Caco-2 (cell line): ENCODE data around the gene RMRP. TPM values are rescaled to one million over a fixed set of nuclear protein-coding genes. Genes with fewer than 3 reads are reported as not detected.

Experiments used
- BruUV-seq: library from RNA; stranded (reverse); fragments of 400-500 nt; replicated peaks from 2 replicates; lab custom pipeline; 2021; lab: Mats Ljungman, UMichigan
- CTCF ChIA-PET: fragments of 300-600 bp; sonication (Branson Sonifier 250); formaldehyde crosslinking; loops from one replicate; lab custom pipeline; 2022; ENCODE audit warnings: antibody characterized with exemption; lab: Charles Lee
- POLR2A ChIA-PET: fragments of 300-600 bp; sonication (Branson Sonifier 250); formaldehyde crosslinking; loops from one replicate; lab custom pipeline; 2022; ENCODE audit warnings: antibody characterized with exemption; lab: Charles Lee
- DNase-seq, 2 experiments: peaks; one replicate each; pipeline versions ENCODE4 v3.0.0 to v3.0.0-alpha.2; 2020 to 2022
- H3K27me3 ChIP-seq: replicated peaks from 2 replicates; pipeline ENCODE4 v1.6.0; 2011; ENCODE audit warnings: low read length; ENCODE audit not compliant: control insufficient read depth, insufficient read depth
- H3K36me3 ChIP-seq: 2 replicates; pipeline ENCODE4 v1.5.1; 2011; ENCODE audit warnings: low read length; ENCODE audit not compliant: control insufficient read depth, insufficient read depth
- H3K4me1 ChIP-seq: fragments of 250-450 bp; sonication (Bioruptor Pico); 2 replicates; pipeline ENCODE4 v1.5.1; 2020; ENCODE audit warnings: mild to moderate bottlenecking
- H3K4me3 ChIP-seq: 2 replicates; pipeline ENCODE4 v1.5.1; 2011; ENCODE audit warnings: low read depth, mild to moderate bottlenecking, control low read depth, low read length
- H3K9me3 ChIP-seq: fragments of 250-450 bp; sonication (Bioruptor Pico); 2 replicates; pipeline ENCODE4 v1.5.1; 2020; ENCODE audit warnings: mild to moderate bottlenecking, moderate library complexity
- H3K27ac Mint-ChIP-seq: one replicate; pipeline ENCODE4 v1.8.0; 2022; ENCODE audit warnings: mixed read lengths; ENCODE audit not compliant: unreplicated experiment
- H3K27me3 Mint-ChIP-seq: one replicate; pipeline ENCODE4 v1.8.0; 2022; ENCODE audit warnings: mixed read lengths; ENCODE audit not compliant: insufficient read depth, unreplicated experiment
- H3K36me3 Mint-ChIP-seq: one replicate; pipeline ENCODE4 v1.8.0; 2022; ENCODE audit warnings: mild to moderate bottlenecking, mixed read lengths; ENCODE audit not compliant: insufficient read depth, unreplicated experiment
- H3K4me1 Mint-ChIP-seq: one replicate; pipeline ENCODE4 v1.8.0; 2022; ENCODE audit warnings: low read depth, mixed read lengths; ENCODE audit not compliant: unreplicated experiment
- H3K4me3 Mint-ChIP-seq: one replicate; pipeline ENCODE4 v1.8.0; 2022; ENCODE audit warnings: mild to moderate bottlenecking, moderate library complexity, mixed read lengths; ENCODE audit not compliant: unreplicated experiment
- H3K9me3 Mint-ChIP-seq: one replicate; pipeline ENCODE4 v1.8.0; 2022; ENCODE audit warnings: mixed read lengths; ENCODE audit not compliant: unreplicated experiment
- CTCF ChIP-seq, 2 experiments: fragments of 200-600 bp in 1 of 2; IDR thresholded peaks; 1 replicate in 1 of 2; 2 replicates in 1 of 2; pipeline versions ENCODE4 v1.5.1 to v1.8.0; 2011 to 2022; ENCODE audit warnings: antibody characterized with exemption in 1 of 2, control low read depth in 1 of 2, inconsistent platforms in 1 of 2, low read depth in 1 of 2, low read length in 1 of 2, mild to moderate bottlenecking in 1 of 2, moderate library complexity in 1 of 2; ENCODE audit not compliant: insufficient read depth in 1 of 2, severe bottlenecking in 1 of 2, unreplicated experiment in 1 of 2
- intact Hi-C: fragments of 100-400 bp; cut with micrococcal nuclease; formaldehyde crosslinking; loops from one replicate; pipeline ENCODE4 v1.10.0; 2022; ENCODE audit not compliant: unreplicated experiment
- total RNA-seq: library from RNA; stranded (reverse); gene quantifications from 2 replicates; pipeline ENCODE4 v1.2.3, GENCODE V29; 2022

RMRP gene
- total RNA-seq, 1 experiment from 2014 or later = 10,161 TPM

- ChIA-PET POLR2A (no interaction called here), CTCF (interaction anchor here (0.7 kb wide), 1 partner anchor 161 kb away, joined by 3 read pairs; no protein-coding TSS in a partner anchor)
- no peak overlapping the region for H3K27ac Mint-ChIP-seq
- H3K4me3 Mint-ChIP-seq = no peak overlapping the region
- H3K27me3 Mint-ChIP-seq = peaks cover under 1% of the 10 kb centered on the region
- H3K36me3 ChIP-seq = no peaks in the 10 kb centered on the region
- no peaks in the 10 kb centered on the region for H3K27me3 ChIP-seq
- TF ChIP-seq CTCF (IDR thresholded peaks at IDR 0.05; ENCODE audit: insufficient read depth in 1 of 2, low read depth in 1 of 2, low read length in 1 of 2, severe bottlenecking in 1 of 2, unreplicated experiment in 1 of 2) = no peak
- H3K4me3 ChIP-seq = no peak overlapping the region
- H3K4me1 ChIP-seq = peaks cover 10% of the 10 kb centered on the region; the same call in 1 of the 2 replicates
- H3K9me3 ChIP-seq = no peaks in the 10 kb centered on the region
- H3K36me3 Mint-ChIP-seq = peaks cover 7% of the 10 kb centered on the region
- no TSS peak for BruUV-seq
- intact Hi-C loops = no loop called here
- no peak for DNase-seq
- H3K9me3 Mint-ChIP-seq = no peaks in the 10 kb centered on the region
- peaks cover 3% of the 10 kb centered on the region for H3K4me1 Mint-ChIP-seq
These were observed 5.0 kb downstream of the RMRP start for GRCh38 chr9:35652829-35653209.

DNA sequence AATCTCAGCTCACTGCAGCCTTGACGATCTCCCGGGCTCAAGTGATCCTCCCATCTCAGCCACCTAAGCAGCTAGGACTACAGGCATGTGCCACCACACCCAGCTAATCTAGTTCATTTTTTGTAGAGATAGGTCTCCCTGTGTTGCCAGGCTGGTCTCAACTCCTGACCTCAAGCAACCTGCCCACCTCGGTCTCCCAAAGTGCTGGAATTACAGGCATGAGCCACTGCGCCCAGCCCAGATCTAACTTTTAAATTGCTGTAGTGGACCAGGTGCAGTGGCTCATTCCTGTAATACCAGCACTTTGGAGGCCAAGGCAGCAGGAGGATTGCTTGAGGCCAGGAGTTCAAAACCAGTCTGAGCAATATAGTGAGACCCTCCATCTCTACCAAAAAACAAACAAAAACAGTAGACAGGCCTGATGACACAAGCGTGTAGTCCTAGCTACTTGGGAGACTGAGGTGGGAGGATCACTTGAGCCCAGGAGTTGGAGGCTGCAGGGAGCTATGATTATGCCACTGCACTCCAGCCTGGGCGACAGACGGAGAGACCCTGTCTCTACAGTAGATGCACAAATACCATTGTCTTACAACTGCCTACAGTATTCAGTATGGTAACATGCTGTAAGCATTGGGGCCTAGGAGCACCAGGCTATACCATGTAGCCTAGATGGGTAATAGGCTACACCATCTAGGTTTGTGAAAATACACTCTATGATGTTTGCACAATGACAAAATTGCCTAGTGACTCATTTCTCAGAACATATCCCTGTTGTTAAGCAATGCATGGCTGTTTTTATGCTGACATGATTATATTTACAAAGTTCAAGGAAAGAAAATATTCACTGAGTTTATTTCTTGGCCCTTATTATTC, 5.6 kb downstream of the RMRP start:
- H3K36me3 Mint-ChIP-seq = peaks cover under 1% of the 10 kb centered on the region
- TF ChIP-seq CTCF (IDR thresholded peaks at IDR 0.05; ENCODE audit: insufficient read depth in 1 of 2, low read depth in 1 of 2, low read length in 1 of 2, severe bottlenecking in 1 of 2, unreplicated experiment in 1 of 2) = no peak
- Histone ChIP-seq H3K4me1 (peaks cover 9% of the 10 kb centered on the region; the same call in 1 of the 2 replicates), H3K36me3 (no peaks in the 10 kb centered on the region), H3K27me3 (no peaks in the 10 kb centered on the region), H3K9me3 (no peaks in the 10 kb centered on the region), H3K4me3 (no peak overlapping the region)
- H3K4me3 Mint-ChIP-seq = no peak overlapping the region
- intact Hi-C loops = no loop called here
- H3K9me3 Mint-ChIP-seq = no peaks in the 10 kb centered on the region
- BruUV-seq = no TSS peak
- ChIA-PET CTCF (no interaction called here), POLR2A (no interaction called here)
- H3K27me3 Mint-ChIP-seq = no peaks in the 10 kb centered on the region
- H3K4me1 Mint-ChIP-seq = peaks cover 9% of the 10 kb centered on the region
- no peak overlapping the region for H3K27ac Mint-ChIP-seq
- no peak for DNase-seq

DNA sequence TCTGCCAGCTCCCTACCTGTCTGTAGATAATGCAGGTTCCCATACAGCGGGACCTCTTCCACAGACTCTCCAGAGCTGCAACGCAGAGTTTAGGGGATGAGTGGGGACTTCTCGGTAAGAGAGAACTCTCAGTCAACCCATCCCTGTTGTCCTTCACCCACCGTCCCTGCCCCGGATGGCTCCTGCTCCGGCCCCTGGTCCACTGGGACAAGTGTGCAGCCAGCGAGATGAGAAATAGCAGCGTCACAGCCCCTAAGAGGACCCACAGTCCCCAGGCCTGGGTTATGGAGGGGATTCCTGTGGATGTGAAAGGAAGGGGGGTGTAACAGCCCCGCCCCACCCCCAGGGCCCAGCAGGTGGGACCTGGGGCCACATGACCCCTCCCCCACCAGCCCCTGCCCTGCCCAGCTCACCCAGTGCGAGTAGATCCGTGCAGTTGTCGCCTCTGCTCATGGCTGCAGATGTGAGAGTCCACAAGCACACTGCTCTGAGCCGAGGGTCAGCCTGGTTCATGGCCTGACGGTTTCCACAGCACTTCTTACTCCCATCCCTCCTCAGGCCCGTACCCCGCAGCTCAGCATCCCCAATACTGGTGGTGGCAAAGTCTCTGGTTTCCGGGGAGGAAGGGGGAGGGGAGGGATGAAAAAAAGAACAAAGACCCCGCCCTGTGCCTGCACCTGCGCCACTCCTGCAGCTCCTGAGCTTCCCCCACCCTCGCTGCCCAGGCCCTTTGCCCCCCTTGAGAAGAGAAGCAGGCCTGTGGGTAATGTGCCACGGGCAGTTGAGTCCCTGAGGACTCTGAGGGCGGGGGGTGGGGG, 7.3 kb downstream of the RMRP start, which contains the start of gene SIT1:
TSS of gene SIT1 (minus strand) at position 591 of the 818 bp plus-strand sequence. CDS start at position 513, 78 bp downstream.
- Histone ChIP-seq H3K9me3 (no peaks in the 10 kb centered on the region), H3K4me3 (no peak within 1 kb of the TSS), H3K27me3 (no peaks in the 10 kb centered on the region), H3K4me1 (peaks cover 5% of the 10 kb centered on the region; the same call in 1 of the 2 replicates), H3K36me3 (no peaks in the 10 kb centered on the region)
- no peak for TF ChIP-seq CTCF (IDR thresholded peaks at IDR 0.05; ENCODE audit: insufficient read depth in 1 of 2, low read depth in 1 of 2, low read length in 1 of 2, severe bottlenecking in 1 of 2, unreplicated experiment in 1 of 2)
- Mint-ChIP-seq H3K4me1 (peaks cover 10% of the 10 kb centered on the region), H3K9me3 (no peaks in the 10 kb centered on the region), H3K36me3 (peaks cover 7% of the 10 kb centered on the region), H3K27ac (no peak within 1 kb of the TSS), H3K4me3 (no peak within 1 kb of the TSS), H3K27me3 (no peaks in the 10 kb centered on the region)
- ChIA-PET CTCF (interaction anchor here (1.2 kb wide), 1 partner anchor 7 kb away, joined by 3 read pairs; the partner anchor contains the start of genes CCDC107 and RMRP), POLR2A (no interaction called here)
- intact Hi-C loops = no loop called here
- BruUV-seq = no TSS peak
- no peak for DNase-seq
